Neural cell (in vitro differentiated cells): Measurements from ENCODE around the gene GNA12.

Experiments
- CTCF ChIP-seq: fragments of 450-650 bp; IDR thresholded peaks from 2 replicates; pipeline ENCODE4 v1.5.1; 2014; ENCODE audit warnings: antibody characterized with exemption, mild to moderate bottlenecking, moderate library complexity; ENCODE audit not compliant: poor library complexity, severe bottlenecking
- EZH2 ChIP-seq: fragments of 200-600, 300-800 bp; shearing (Covaris generic), sonication (generic); IDR thresholded peaks from 2 replicates; pipeline ENCODE4 v1.6.1; 2014; ENCODE audit warnings: antibody characterized with exemption, low read length, borderline replicate concordance, mild to moderate bottlenecking; ENCODE audit not compliant: insufficient read depth, poor library complexity, severe bottlenecking
- MXI1 ChIP-seq: fragments of 450-650 bp; conservative IDR thresholded peaks from 2 replicates; pipeline ENCODE4 v1.6.1; 2014; ENCODE audit warnings: antibody characterized with exemption, mild to moderate bottlenecking; ENCODE audit not compliant: poor library complexity, severe bottlenecking
- POLR2AphosphoS5 ChIP-seq: IDR thresholded peaks from 2 replicates; pipeline ENCODE4 v1.6.1; 2012
- RAD21 ChIP-seq: fragments of 450-650 bp; conservative IDR thresholded peaks from 2 replicates; pipeline ENCODE4 v1.6.1; 2014; ENCODE audit warnings: antibody characterized with exemption, mild to moderate bottlenecking, moderate library complexity
- REST ChIP-seq: IDR thresholded peaks from 2 replicates; pipeline ENCODE4 v1.6.1; 2012; ENCODE audit warnings: borderline replicate concordance
- TAF1 ChIP-seq: IDR thresholded peaks from 2 replicates; pipeline ENCODE4 v1.6.1; 2012; ENCODE audit warnings: low read depth

- no peak for TF ChIP-seq POLR2AphosphoS5
- TF ChIP-seq CTCF: no peak
- no peak for TF ChIP-seq REST
- TF ChIP-seq RAD21: no peak
- no peak for TF ChIP-seq EZH2
- TF ChIP-seq TAF1: no peak
- no peak for TF ChIP-seq MXI1
Observed at GRCh38 chr7:2707481-2707880, 136.6 kb downstream of the GNA12 start.
